HG03442 (cell line): ENCODE measurements around the gene CDHR5.

ENCODE experiments used
- ATAC-seq: cut with Tn5 transposase; IDR thresholded peaks from one replicate; pipeline ENCODE4 v1.9.1; 2021; ENCODE audit warnings: mild to moderate bottlenecking, moderate library complexity; ENCODE audit not compliant: unreplicated experiment

Gene CDHR5

DNA sequence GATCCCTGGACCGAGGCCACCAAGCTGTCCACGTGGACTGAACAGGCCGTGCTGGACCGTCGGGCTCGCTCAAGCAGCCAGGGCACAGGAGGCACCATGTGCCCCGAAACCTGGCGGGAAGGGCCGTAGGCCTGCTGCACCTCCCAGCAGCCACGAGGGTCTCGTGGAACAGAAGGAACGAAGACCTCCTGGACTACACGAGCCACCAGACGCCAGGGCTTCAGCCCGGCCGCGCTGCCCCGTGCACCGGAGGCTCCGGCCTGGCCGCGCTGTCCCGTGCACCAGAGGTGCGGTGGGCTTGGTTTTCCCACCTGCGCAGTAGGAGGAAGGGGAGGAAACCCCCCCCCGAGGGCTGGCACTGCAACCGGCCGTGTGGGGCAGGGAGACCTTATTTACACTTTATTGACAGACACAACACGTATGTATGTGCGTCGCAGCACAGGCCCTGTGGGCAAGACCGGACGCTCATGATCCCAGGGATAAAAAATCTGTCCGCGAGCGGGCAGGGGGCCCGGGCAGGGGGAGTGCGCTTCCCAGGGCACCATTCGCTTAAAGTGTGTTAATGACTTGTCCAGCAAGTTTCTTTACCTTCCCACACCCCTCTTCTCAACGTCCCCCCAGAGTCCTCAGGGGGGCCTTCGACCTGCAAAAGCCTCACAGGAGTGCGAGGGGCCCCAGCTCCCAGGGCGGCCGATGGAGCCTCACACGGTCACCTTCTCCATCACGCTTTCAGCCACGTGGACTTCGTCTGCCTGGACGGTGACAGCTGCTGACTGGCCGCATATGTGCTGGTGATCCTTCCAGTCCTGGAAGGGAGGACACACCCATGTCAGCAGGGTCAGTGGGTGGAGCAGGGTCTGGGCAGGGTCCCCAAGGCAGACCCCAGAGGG lies 19.3 kb upstream of the CDHR5 start:
- no peak for ATAC-seq

DNA sequence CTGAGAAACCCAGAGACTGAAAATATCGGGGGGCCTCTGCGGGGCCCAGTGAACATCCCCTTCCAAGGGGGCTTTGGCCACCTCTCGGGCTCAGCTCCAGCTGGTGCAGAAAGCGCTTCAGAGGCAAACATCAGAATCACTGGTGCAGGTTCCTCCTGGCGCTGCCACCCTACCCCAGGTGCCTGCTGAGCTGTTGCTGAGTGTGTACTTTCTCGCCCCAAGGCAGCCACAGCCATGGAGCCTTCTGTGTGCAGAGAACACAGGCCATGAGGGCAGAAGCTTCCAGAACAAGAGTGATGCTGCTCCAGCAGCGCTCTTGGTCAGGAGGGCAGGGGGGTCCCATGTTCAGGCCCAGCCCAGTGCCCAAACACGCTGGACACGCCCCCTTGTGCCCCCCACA lies 18.6 kb upstream of the CDHR5 start:
- no peak for ATAC-seq

DNA sequence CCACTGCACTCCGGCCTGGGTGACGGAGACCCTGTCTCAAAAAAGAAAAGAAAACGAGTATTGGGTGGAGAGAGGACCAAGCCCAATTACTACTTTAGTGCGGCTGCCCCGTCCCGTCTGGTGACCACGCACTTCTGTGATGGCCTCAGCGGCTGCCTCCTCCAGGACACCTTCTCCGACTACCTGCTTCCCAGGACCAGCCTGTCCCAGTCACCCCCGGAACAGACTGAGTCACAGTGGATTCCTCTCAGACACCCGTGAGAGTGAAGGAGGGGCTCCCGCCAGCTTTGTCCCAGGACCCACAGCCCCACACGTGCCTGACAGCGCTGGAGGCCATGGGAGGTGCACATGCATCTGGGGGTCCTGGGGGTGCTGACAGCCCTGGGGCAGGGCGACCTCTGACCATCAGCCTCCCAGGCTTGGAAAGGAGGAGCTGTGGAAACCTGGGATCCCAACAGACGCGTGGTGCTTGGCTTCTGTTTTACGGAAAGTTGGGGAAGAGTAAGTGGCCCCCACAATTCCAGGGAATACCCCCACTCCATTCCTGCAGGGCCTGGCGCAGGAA lies 17.1 kb upstream of the CDHR5 start:
- ATAC-seq = no peak

DNA sequence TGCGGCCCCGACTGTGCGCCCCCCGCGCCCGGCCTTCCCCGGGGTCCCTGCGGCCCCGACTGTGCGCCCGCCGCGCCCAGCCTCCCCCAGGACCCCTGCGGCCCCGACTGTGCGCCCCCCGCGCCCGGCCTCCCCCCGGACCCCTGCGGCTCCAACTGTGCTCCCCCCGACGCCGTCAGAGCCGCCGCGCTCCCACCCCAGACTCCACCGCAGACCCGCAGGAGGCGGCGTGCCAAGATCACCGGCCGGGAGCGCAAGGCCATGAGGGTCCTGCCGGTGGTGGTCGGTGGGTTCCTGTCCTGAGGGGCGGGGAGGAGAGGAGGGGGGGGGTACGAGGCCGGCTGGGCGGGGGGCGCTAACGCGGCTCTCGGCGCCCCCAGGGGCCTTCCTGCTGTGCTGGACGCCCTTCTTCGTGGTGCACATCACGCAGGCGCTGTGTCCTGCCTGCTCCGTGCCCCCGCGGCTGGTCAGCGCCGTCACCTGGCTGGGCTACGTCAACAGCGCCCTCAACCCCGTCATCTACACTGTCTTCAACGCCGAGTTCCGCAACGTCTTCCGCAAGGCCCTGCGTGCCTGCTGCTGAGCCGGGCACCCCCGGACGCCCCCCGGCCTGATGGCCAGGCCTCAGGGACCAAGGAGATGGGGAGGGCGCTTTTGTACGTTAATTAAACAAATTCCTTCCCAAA lies 15.4 kb upstream of the CDHR5 start:
- ATAC-seq = no peak

DNA sequence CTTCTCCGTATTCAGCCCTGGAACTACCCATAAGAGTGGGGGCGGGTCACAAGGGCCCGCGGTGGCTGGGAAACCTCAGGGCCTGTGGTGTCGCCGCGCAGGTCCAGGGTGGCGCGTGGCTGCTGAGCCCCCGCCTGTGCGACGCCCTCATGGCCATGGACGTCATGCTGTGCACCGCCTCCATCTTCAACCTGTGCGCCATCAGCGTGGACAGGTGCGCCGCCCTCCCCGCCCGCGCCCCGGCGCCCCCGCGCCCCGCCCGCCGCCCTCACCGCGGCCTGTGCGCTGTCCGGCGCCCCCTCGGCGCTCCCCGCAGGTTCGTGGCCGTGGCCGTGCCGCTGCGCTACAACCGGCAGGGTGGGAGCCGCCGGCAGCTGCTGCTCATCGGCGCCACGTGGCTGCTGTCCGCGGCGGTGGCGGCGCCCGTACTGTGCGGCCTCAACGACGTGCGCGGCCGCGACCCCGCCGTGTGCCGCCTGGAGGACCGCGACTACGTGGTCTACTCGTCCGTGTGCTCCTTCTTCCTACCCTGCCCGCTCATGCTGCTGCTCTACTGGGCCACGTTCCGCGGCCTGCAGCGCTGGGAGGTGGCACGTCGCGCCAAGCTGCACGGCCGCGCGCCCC lies 14.7 kb upstream of the CDHR5 start:
- ATAC-seq = no peak

DNA sequence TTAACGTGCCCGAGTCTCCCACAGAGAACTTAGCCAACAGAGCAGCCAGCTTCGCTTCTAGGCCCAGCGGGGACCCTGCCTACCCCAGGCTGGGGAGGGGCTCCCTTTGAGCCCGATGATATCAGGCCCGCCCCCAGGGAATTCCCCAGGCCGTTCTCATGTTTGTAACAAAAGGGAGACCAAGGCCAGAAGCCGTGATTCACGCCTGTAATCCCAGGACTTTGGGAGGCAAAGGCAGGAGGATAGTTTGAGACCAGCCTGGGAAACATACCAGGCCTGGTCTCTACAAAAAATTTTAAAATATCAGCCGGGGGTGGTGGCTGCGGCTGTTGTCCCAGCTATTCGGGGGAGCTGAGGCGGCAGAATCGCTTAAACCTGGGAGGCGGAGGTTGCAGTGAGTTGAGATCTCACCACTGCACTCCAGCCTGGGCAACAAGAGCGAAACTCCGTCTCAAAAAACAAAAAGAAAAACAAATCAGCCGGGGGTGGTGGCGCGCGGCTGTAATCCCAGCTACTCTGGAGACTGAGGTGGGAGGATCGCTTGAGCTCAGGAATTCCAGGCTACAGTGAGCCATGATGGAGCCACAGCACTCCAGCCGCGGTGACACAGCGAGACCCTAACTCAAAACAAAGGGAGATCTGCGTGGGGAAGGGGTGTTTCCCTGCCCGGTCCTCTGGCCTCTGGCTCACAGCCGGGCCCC lies 14.0 kb upstream of the CDHR5 start:
- ATAC-seq = no peak

DNA sequence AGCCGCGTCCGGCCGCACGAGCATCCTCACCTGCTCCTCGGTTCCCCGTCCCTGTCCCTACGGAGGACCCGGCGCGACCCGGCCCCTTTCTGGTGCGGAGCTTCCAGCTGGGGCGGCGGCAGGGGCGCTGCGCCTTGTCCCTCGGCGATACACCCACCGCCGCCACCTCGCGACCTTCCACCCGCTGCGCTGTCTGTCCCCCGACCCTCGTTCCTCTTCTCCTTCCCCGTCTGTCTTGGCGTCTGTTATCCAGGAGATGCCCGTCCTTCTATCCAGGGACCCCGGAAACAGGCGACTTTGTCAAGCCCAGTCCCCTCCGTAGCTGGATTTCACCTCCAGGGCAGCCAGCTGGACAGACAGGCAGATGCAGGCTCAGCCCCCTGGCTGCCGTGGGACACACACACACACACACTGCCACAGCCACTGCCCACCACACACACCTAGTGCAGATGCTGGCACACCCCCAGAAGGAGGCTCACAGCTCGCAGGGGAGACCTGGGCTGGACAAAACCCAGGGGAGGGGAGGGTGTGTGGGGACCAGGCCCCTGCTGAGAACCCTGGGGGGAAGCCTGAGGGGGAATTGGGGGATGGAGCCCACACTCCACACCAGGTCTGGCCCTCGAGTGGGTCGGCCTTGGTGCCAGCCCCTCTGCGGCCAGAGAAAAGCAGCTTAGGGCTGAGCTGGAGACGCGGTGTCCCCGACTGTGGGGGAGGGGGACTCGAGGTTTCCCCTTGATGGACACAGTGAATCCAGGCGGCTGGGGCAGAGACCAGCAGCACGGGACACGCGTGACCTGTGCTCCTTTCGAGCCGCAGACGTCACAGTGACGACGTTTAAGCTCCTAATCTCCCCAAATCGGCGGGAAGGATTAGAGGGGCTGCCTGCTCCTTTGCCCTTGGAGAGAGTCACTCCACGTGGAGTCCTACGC lies 13.1 kb upstream of the CDHR5 start:
- ATAC-seq = no peak

DNA sequence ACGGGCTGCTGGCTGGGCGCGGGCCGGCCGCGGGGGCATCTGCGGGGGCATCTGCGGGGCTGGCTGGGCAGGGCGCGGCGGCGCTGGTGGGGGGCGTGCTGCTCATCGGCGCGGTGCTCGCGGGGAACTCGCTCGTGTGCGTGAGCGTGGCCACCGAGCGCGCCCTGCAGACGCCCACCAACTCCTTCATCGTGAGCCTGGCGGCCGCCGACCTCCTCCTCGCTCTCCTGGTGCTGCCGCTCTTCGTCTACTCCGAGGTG lies 12.5 kb upstream of the CDHR5 start:
- no peak for ATAC-seq

DNA sequence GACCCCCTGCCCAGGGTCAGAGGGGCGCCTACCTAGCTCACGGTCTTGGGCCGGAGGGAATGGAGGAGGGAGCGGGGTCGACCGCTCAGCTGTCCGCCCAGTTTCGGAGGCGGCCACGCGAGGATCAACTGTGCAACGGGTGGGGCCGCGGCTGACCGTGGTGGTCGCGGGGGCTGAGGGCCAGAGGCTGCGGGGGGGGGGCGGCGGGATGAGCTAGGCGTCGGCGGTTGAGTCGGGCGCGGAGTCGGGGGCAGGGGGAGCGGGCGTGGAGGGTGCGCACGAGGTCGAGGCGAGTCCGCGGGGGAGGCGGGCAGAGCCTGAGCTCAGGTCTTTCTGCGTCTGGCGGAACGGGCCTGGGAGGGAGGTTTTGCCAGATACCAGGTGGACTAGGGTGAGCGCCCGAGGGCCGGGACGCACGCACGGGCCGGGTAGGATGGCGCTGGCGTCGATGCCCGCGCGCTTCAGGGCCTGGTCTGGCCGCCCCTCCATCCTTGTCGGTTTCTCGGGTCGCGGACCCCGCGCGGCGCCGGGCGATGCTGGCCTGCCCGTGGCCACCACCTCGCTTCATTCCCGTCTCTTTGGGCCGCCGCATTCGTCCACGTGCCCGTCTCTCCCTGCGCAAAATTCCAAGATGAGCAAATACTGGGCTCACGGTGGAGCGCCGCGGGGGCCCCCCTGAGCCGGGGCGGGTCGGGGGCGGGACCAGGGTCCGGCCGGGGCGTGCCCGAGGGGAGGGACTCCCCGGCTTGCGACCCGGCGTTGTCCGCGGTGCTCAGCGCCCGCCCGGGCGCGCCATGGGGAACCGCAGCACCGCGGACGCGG lies 12.0 kb upstream of the CDHR5 start, which contains the start of gene DRD4:
Gene DRD4 (plus strand): TSS at position 759 of the 822 bp plus-strand sequence. CDS start 36 bp downstream, at position 795.
- ATAC-seq = no peak

DNA sequence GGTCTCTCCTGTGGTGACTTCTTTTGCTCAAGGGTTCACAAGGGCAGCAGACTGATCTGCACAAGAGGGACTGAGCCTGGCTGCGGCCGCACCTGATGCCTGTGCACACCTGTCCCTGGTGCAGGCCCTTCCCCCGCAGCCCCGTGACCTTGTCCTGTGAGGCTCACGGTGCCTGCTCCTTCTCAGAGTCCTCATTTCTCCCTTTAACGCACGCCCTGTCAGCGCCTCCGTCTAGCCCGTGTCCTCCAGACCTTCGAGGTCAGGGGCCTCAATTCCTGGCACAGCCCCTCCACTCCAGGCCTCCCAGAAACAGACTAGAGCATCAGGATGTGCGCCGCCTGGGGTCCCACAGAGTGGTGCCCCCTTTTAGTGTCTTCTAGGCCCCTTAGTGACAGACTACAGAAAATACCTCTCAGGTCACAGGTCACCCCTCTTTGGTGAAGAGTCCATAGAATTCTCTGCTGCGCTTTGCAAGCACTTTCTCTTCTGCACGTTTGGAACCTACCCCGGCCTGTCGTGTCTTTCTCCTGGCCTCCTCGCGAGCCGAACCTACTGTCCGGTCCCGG lies 11.3 kb upstream of the CDHR5 start:
- ATAC-seq = no peak

DNA sequence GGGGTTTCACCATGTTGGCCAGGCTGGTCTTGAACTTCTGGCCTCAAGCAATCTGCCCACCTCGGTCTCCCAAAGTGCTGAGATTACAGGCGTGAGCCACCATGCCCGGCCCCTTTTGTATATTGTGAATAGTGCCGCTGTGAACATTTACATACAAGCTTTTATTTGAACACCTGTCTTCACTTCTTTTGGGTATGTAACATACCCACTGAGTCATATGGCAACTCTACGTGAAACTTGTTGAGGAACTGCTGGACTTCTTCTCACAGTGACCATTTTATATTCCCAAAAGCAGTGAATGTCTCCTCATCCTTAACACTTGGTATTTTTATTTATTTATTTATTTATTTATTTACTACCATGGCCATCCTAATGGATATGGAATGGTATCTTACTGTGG lies 6.1 kb upstream of the CDHR5 start:
- ATAC-seq = no peak

DNA sequence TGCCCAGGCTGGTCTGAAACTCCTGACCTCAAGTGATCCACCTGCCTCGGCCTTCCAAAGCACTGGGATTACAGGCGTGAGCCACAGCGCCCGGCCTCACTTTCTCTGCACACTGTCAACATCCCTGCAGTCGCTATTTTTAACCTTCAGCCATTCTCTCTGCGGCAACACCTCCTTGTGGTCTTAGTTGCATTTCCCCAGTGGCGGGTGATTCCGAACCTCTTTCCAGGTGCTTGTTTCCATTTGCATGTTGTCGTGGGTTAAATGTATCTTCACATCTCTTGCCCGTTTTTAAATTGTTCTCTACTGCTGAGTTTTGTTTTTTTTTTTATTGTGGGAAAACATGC lies 4.5 kb upstream of the CDHR5 start:
- ATAC-seq = no peak

DNA sequence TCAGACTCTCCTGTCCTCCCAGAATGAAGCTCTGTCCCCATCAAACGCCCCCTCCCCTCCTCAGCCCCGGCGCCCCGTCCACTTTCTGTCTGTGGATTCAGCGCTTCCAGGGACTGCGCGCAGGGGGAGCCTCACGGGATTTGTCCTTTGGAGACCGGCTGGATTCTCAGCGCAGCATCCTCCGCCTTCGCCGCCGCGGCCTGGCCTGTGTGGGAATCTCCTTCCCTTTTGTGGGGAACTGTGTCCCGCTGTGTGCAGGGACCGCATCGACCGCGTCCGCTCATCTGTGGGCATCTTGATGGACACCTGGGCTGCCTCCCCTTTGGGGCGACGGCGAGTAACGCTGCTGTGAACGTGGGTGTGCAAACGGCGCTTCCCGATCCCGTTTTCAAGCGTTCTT lies 3.3 kb upstream of the CDHR5 start:
- no peak for ATAC-seq

DNA sequence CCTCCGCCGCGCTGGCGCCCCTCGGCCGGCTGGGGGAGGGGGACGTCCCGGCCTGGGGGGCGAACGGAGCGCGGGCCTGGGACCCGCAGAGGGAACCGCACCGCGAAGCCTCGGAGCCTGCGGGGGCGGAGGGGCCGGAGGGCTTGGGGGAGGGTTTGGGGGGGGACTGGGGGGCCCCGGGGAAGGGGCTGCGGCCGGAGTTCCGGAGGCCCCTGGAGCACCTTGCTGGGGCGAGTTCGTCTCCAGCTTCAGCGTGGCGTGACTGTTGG lies 2.5 kb upstream of the CDHR5 start:
- no peak for ATAC-seq

DNA sequence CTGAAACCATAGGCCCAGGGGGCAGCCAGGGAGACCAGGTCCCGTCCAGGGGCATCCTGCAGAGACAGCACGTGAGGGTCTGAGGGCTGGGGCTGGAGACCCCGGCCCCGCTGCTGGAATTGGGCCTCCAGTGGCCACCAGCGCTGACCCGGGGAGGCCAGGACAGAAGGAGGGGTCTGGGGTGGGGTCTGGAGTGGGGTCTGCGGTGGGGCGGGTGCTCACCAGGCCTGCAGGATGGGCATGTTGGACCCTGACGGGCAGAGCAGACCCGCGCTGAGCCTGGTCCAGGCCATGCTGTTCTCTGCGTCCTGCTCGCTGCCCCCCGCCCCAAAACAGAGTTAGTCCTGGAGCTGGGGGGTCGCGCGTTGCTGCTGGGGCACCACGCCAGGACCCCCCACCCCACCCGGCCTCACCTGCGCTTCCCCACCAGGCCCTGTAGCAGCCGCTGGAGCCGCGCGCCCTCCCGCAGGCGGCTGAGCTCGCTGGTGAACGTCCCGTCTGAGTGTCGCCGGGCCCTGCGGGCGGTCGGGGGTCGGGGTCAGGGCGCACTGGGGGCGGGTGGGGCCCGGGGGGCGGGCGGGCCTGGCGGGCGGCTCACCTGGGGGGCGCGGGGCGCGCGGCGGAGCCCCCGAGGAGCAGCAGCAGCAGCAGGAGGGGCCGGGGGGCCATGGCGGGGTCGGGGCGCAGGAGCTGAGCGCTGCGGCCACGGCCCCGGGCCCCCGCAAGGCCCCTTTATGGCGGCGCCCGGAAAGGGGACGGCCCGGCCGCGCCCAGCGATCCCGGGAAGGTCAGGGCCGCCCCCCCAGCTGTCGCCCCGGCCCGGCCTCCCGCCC lies 1.9 kb upstream of the CDHR5 start, which contains the start of gene SCT:
Gene SCT (minus strand): TSS at position 707 of the 833 bp plus-strand sequence. CDS start 38 bp downstream, at position 669.
- no peak for ATAC-seq

DNA sequence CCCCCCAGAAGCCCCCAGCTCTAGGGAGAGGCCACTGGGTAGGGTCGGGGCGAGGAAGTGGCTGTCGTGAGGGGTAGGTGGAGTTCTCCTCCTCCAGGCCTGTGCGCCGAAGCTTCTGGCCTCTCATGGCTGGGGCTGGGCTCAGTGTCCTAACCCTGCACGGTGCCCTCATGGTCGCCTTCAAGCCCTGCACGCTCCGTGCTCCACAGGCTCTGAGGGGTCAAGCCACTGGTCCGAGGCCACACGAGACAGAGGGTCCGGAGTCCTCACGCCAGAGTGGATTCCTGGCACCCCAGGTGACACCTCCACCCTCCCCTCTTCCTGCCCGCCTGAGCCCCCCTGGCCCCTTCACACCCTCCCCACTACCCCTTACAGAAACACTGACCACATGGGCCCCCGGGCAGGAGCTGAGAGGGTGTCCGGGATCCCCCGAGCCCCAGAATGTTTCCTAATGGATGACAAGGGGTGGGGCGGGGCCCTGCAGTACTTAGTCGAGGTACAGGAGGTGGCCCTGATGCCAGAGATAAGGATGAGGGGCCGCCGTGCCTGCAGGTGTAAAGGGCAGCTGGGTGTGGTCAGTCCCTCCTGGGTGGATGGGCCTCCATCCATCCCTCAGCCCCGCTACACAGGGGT lies 997 bp upstream of the CDHR5 start:
- ATAC-seq = no peak

DNA sequence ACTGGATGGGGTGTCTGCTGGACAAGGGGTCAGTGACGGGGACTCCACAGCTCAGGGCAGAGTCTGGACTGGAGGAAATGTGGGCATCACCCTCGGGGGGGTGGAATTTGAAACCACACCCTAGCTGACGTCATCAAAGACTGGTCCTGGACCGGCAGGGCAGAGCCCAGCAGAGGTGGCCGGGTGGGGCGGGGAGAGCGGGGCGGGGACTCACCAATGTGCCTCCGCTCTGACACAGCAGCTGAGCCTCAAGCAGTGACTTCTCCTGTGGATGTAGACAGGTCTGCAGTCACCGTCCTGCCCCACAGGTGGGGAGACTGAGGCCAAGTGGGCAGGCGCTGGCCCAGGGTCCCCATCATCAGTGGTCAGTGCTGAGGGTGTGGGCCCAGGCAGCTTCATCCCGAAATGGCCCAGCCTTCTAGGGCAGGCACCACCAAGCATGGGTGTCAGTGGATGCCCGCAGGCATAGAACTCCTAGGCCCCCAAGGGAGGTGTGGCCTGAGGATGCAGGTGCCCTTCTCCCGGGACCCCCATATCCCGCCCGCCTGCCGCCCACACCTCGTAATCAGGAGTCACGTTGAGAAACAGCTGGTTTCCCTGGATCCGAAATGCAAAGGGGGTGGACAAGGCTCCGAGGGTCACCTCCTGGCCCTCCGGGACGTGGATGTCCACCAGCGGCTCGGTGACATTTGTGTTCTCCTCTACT lies 603 bp downstream of the CDHR5 start:
- no peak for ATAC-seq
